ENCODE measurements around the gene FANCC.

DNA sequence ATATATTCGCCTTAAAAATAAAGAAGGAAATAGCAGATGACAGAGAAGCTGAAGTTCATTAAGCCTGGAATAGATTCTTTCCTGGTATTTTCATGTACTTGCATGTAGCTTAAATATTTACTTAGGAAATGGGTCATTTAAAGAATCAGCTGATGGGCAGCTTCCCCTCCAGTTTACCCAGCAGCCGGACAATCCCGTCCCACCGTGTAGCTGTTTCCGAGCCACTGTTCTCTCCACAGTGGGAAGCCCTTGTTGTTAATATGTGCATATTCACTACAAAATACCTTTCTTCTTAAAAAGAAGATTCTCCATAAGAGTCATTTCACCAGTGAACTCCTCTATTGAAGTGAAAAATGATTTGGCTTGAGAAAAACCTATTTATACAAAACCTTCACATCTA is 187.0 kb downstream of the FANCC start:
- TF ChIP-seq, protein P1, sequence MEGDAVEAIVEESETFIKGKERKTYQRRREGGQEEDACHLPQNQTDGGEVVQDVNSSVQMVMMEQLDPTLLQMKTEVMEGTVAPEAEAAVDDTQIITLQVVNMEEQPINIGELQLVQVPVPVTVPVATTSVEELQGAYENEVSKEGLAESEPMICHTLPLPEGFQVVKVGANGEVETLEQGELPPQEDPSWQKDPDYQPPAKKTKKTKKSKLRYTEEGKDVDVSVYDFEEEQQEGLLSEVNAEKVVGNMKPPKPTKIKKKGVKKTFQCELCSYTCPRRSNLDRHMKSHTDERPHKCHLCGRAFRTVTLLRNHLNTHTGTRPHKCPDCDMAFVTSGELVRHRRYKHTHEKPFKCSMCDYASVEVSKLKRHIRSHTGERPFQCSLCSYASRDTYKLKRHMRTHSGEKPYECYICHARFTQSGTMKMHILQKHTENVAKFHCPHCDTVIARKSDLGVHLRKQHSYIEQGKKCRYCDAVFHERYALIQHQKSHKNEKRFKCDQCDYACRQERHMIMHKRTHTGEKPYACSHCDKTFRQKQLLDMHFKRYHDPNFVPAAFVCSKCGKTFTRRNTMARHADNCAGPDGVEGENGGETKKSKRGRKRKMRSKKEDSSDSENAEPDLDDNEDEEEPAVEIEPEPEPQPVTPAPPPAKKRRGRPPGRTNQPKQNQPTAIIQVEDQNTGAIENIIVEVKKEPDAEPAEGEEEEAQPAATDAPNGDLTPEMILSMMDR (IDR thresholded peaks at IDR 0.05), result no peak
- TF ChIP-seq POLR2A (IDR thresholded peaks at IDR 0.05), result no peak
